HG03342 (cell line): ENCODE data around the gene SLC30A1.

Experiments used
- ATAC-seq: cut with Tn5 transposase; IDR thresholded peaks from one replicate; pipeline ENCODE4 v1.9.1; 2021; ENCODE audit warnings: mild to moderate bottlenecking, moderate library complexity; ENCODE audit not compliant: unreplicated experiment

Gene SLC30A1

GRCh38 chr1:211525101-211525676 lies 53.8 kb downstream of the SLC30A1 start:
- no peak for ATAC-seq

GRCh38 chr1:211524521-211524920 lies 54.4 kb downstream of the SLC30A1 start:
- ATAC-seq = no peak

- no peak for ATAC-seq
Observed at GRCh38 chr1:211522804-211523203, 56.2 kb downstream of the SLC30A1 start.
